AG09319 (cell line): ENCODE data around the gene SETD6.
"Not testable (repeated sequence)": the region's sequence is repeated elsewhere in the genome, so short reads cannot be mapped to it uniquely, and the experiment has no call there.

Experiments used
- DNase-seq: peaks from one replicate; pipeline ENCODE4 v3.0.0-alpha.2; 2010; ENCODE audit warnings: low read depth; ENCODE audit errors: extremely low read depth
- CTCF ChIP-seq: IDR thresholded peaks from 2 replicates; pipeline ENCODE4 v1.5.1; 2011; ENCODE audit warnings: low read depth, mild to moderate bottlenecking, inconsistent platforms, low read length, moderate library complexity

Gene SETD6

GRCh38 chr16:58487566-58488351 is 27.6 kb upstream of the SETD6 start:
- peak; percentile 29 for DNase-seq
- peak; percentile 89 for TF ChIP-seq CTCF

GRCh38 chr16:58488531-58488930 is 26.8 kb upstream of the SETD6 start:
- TF ChIP-seq CTCF = no peak
- no peak for DNase-seq

DNA sequence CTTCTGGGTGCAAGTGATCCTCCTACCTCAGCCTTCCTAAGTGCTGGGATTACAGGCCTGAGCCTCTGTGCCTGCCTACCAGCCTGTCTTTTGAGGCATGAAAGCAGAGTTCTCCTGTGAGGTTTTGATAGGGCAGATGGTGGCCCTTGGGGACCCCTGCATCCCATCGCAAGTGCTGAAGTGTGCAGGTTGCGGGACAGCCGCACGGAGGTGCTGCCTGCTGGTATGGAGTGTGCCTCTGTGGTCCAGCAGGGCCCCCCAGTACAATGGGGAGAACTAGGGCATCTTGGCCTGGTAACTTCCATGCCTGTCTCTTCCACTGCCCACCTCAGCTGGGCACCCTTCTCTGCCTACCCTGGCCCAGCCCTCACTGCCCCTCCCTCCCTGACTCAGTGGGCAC is 25.3 kb upstream of the SETD6 start:
- no peak for TF ChIP-seq CTCF
- DNase-seq = no peak

DNA sequence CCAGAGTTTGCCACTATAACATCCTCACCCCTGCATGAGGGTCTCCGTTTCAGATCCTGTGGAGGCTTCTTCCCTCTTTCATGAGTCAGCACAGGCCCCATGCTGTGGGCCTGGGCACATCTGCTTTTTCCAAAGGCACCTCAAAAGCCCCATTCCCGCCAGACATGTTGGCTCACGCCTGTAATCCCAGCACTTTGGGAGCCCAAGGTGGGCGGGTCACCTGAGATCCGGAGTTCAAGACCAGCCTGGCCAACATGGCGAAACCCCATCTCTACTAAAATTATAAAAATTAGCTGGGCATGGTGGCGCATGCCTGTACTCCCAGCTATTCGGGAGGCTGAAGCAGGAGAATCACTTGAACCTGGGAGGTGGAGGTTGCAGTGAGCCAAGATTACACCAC is 24.8 kb upstream of the SETD6 start:
- not testable (repeated sequence) for DNase-seq

DNA sequence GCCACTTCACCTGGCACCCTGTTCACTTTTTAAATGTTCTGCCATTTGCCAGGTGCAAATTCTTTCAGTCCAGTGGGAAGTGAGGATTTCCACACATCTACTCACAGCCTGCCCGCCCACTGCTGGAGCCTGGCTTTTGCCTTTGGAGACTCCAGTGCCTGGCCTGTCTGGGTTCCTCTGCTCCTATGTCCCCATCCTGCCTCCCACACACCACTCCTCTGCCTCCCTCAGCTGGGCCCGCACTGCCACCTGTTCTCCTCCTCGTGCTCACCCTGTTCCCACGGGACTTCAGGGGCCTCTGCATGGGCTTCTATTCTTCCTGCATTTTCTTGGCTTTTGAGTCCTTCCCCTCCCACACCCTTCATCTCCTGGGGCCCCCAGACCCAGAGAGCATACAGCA is 23.3 kb upstream of the SETD6 start:
- no peak for DNase-seq
- no peak for TF ChIP-seq CTCF

DNA sequence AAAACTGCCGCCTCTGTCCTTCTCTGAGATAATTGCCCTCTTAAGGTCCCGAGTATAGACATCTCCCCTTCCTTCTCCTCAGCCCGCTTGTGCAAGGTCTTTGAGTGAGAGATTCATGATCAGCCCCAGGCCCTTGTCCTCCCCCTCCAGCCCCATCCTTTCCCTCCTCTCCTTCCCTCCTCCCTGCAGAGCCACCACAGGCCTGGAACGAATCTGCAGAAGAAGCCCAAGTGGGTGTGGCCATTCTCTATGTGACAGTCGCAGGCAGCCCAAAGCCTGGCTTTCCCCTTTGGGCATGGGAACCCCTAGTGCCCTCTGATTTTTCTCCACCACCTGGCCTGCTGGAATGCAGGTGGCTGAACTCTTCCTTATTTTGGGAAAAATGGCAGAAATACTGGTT is 22.6 kb upstream of the SETD6 start:
- no peak for TF ChIP-seq CTCF
- DNase-seq = no peak

GRCh38 chr16:58493756-58494431 is 21.4 kb upstream of the SETD6 start:
- no peak for DNase-seq
- no peak for TF ChIP-seq CTCF
